GM21619 (cell line): ENCODE measurements around the gene CLDN15.
"Not testable (repeated sequence)": the region's sequence is repeated elsewhere in the genome, so short reads cannot be mapped to it uniquely, and the experiment has no call there.

Experiments
- ATAC-seq: cut with Tn5 transposase; IDR thresholded peaks from one replicate; pipeline ENCODE4 v1.9.1; 2021; ENCODE audit not compliant: unreplicated experiment

Gene CLDN15

GRCh38 chr7:101222275-101222830 lies 15.2 kb downstream of the CLDN15 start:
- no peak for ATAC-seq

GRCh38 chr7:101220295-101220694 lies 17.3 kb downstream of the CLDN15 start:
- ATAC-seq, result no peak

GRCh38 chr7:101218236-101219125 lies 19.1 kb downstream of the CLDN15 start:
- peak; percentile 9 for ATAC-seq

GRCh38 chr7:101217388-101218235 lies 20.0 kb downstream of the CLDN15 start, which contains the start of the genes PLOD3 and ZNHIT1:
PLOD3 (minus strand) TSS chr7:101217581; CDS start chr7:101217274, 307 bp downstream.
ZNHIT1 (plus strand) TSS chr7:101218165; CDS start chr7:101218196, 31 bp downstream.
- ATAC-seq, result peak; percentile 64

GRCh38 chr7:101216860-101217387 lies 20.7 kb downstream of the CLDN15 start:
- ATAC-seq, result peak; percentile 23

- no peak for ATAC-seq
These were observed 21.4 kb downstream of the CLDN15 start for GRCh38 chr7:101216001-101216859.

GRCh38 chr7:101212014-101212413 lies 25.6 kb downstream of the CLDN15 start:
- ATAC-seq, result no peak

- no peak for ATAC-seq
These were observed 26.1 kb downstream of the CLDN15 start for GRCh38 chr7:101211501-101211900.

GRCh38 chr7:101210143-101210542 lies 27.5 kb downstream of the CLDN15 start:
- no peak for ATAC-seq

GRCh38 chr7:101208794-101209193 lies 28.8 kb downstream of the CLDN15 start:
- ATAC-seq, result no peak

GRCh38 chr7:101207459-101207858 lies 30.1 kb downstream of the CLDN15 start:
- ATAC-seq, result no peak

GRCh38 chr7:101206665-101207042 lies 30.9 kb downstream of the CLDN15 start:
- no peak for ATAC-seq

- ATAC-seq, result no peak
These were observed 31.5 kb downstream of the CLDN15 start for GRCh38 chr7:101205901-101206664.

- not testable (repeated sequence) for ATAC-seq
These were observed 33.6 kb downstream of the CLDN15 start for GRCh38 chr7:101203740-101204738.

- ATAC-seq, result no peak
These were observed 35.0 kb downstream of the CLDN15 start for GRCh38 chr7:101202603-101202918.

- ATAC-seq, result no peak
These were observed 35.7 kb downstream of the CLDN15 start for GRCh38 chr7:101201695-101202602.

- ATAC-seq, result no peak
These were observed 36.6 kb downstream of the CLDN15 start, which contains the start of gene MOGAT3 for GRCh38 chr7:101200862-101201599. MOGAT3 (minus strand) TSS chr7:101201036; CDS start chr7:101200854, 182 bp downstream.
